Measurements from ENCODE around the gene TGIF1. TPM values are rescaled to one million over a fixed set of nuclear protein-coding genes. Genes with fewer than 3 reads are reported as not detected.

Gene TGIF1
- total and polyA plus RNA-seq, 9 of the 15 experiments (the other 6 are each of a cell fraction or from before 2014, with no cell fraction given) = 16.1 to 77.7 (median 44.6) TPM

DNA sequence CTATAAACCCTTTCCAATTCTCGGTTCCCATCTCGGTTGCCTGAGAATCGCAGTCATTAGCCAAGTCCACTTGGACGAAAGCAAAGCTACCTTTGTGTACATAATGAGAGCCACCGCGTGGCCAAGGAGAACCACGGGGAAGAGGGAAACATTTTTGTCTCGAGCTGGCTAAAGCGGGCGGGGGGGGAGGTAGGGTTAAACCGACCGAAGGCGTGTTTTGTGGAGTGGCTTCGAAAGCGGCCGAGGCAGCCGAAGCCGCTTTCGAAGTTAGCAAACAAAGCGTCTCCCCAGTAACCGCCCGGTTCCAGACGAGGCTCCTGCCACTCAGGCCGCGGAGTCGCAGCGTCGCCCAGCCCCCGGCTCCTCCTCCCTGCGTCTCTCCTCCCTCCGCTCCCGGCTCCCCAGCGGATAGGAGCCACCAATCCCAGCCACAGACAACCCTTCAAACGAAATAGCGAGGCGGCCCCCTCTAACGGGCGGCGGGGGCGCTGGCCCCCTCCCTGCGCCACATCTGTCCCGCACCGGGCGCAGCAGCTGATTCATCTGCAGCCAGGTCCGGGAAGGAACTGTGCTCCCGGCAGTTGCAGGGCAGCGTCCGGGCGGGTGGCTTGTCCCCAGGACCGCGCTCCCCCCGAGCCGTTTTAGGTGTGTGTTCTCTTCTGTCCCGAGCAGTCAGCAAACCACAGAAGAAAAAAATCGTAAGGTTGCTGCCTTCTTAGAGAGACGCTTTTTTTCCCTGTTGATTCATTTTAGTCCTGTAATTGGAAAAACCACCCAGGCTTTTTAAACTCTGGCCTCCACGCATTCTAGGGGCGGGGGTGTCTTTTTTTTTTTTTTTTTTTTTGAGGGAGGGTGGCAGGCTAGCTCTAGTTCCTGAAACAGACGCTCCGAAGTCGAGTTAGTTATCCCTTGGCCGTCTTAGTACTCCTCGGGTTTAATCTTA, 1.8 kb upstream of the TGIF1 start (continued):
- TF ChIP-seq, protein P1, sequence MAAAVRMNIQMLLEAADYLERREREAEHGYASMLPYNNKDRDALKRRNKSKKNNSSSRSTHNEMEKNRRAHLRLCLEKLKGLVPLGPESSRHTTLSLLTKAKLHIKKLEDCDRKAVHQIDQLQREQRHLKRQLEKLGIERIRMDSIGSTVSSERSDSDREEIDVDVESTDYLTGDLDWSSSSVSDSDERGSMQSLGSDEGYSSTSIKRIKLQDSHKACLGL (CRISPR knock-in tag; IDR thresholded peaks at IDR 0.05; ENCODE audit: borderline replicate concordance, poor library complexity, severe bottlenecking) = no peak
- no peak for TF ChIP-seq ZFP30 (CRISPR knock-in tag; IDR thresholded peaks at IDR 0.05; ENCODE audit: borderline replicate concordance)
- no peak for TF ChIP-seq U2AF1 (optimal IDR thresholded peaks at IDR 0.05; ENCODE audit: low read depth, low read length)
- TF ChIP-seq MCM2 (IDR thresholded peaks at IDR 0.05; ENCODE audit: low read depth) = no peak
- no peak for TF ChIP-seq PTTG1 (tag; IDR thresholded peaks at IDR 0.05; ENCODE audit: low read depth)
- TF ChIP-seq MBD2 (IDR thresholded peaks at IDR 0.05; ENCODE audit: borderline replicate concordance, low read depth) = no peak
- no peak for TF ChIP-seq EP400 (IDR thresholded peaks at IDR 0.05)
- TF ChIP-seq SOX6 (IDR thresholded peaks at IDR 0.05) = no peak
- no peak for TF ChIP-seq PRPF4 (IDR thresholded peaks at IDR 0.05; ENCODE audit: insufficient read depth, low read depth, low read length, poor library complexity, severe bottlenecking)
- TF ChIP-seq ZNF3 (CRISPR knock-in tag; IDR thresholded peaks at IDR 0.05) = no peak
- TF ChIP-seq, protein P2, sequence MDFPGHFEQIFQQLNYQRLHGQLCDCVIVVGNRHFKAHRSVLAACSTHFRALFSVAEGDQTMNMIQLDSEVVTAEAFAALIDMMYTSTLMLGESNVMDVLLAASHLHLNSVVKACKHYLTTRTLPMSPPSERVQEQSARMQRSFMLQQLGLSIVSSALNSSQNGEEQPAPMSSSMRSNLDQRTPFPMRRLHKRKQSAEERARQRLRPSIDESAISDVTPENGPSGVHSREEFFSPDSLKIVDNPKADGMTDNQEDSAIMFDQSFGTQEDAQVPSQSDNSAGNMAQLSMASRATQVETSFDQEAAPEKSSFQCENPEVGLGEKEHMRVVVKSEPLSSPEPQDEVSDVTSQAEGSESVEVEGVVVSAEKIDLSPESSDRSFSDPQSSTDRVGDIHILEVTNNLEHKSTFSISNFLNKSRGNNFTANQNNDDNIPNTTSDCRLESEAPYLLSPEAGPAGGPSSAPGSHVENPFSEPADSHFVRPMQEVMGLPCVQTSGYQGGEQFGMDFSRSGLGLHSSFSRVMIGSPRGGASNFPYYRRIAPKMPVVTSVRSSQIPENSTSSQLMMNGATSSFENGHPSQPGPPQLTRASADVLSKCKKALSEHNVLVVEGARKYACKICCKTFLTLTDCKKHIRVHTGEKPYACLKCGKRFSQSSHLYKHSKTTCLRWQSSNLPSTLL (IDR thresholded peaks at IDR 0.05) = no peak
- TF ChIP-seq, protein P3, sequence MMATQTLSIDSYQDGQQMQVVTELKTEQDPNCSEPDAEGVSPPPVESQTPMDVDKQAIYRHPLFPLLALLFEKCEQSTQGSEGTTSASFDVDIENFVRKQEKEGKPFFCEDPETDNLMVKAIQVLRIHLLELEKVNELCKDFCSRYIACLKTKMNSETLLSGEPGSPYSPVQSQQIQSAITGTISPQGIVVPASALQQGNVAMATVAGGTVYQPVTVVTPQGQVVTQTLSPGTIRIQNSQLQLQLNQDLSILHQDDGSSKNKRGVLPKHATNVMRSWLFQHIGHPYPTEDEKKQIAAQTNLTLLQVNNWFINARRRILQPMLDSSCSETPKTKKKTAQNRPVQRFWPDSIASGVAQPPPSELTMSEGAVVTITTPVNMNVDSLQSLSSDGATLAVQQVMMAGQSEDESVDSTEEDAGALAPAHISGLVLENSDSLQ (IDR thresholded peaks at IDR 0.05) = no peak
- no peak for TF ChIP-seq KDM2B (CRISPR knock-in tag; IDR thresholded peaks at IDR 0.05)
- TF ChIP-seq, protein P4, sequence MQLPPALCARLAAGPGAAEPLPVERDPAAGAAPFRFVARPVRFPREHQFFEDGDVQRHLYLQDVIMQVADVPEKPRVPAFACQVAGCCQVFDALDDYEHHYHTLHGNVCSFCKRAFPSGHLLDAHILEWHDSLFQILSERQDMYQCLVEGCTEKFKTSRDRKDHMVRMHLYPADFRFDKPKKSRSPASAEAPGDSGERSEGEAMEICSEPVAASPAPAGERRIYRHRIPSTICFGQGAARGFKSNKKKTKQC (CRISPR knock-in tag; IDR thresholded peaks at IDR 0.05) = no peak; the same call in none of the 2 replicates
- TF ChIP-seq HNRNPLL (IDR thresholded peaks at IDR 0.05; ENCODE audit: low read depth, low read length, poor library complexity, severe bottlenecking) = peak; percentile 94
- TF ChIP-seq CBFB (CRISPR knock-in tag; IDR thresholded peaks at IDR 0.05) = peak; percentile 53; the same call in 1 of the 2 replicates
- TF ChIP-seq BRD4 (IDR thresholded peaks at IDR 0.05) = peak; percentile 83
- no peak for TF ChIP-seq TCFL5 (CRISPR knock-in tag; conservative IDR thresholded peaks at IDR 0.05)
- no peak for TF ChIP-seq ZNF146 (CRISPR knock-in tag; IDR thresholded peaks at IDR 0.05; ENCODE audit: unreplicated experiment)
- no peak for TF ChIP-seq ARHGAP35 (IDR thresholded peaks at IDR 0.05; ENCODE audit: partially characterized antibody)
- TF ChIP-seq, protein P5, sequence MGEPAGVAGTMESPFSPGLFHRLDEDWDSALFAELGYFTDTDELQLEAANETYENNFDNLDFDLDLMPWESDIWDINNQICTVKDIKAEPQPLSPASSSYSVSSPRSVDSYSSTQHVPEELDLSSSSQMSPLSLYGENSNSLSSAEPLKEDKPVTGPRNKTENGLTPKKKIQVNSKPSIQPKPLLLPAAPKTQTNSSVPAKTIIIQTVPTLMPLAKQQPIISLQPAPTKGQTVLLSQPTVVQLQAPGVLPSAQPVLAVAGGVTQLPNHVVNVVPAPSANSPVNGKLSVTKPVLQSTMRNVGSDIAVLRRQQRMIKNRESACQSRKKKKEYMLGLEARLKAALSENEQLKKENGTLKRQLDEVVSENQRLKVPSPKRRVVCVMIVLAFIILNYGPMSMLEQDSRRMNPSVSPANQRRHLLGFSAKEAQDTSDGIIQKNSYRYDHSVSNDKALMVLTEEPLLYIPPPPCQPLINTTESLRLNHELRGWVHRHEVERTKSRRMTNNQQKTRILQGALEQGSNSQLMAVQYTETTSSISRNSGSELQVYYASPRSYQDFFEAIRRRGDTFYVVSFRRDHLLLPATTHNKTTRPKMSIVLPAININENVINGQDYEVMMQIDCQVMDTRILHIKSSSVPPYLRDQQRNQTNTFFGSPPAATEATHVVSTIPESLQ (CRISPR knock-in tag; IDR thresholded peaks at IDR 0.05) = peak; percentile 33; the same call in 1 of the 2 replicates
- peak; percentile 88; the same call in 1 of the 2 replicates for TF ChIP-seq GTF2F1 (IDR thresholded peaks at IDR 0.05; ENCODE audit: low read depth, low read length)

Measured in K562 (cell line).